GM12878 (cell line): ENCODE data around the gene TMEM181. TPM values are rescaled to one million over a fixed set of nuclear protein-coding genes. Genes with fewer than 3 reads are reported as not detected.

ENCODE experiments used
- ATAC-seq: fragments of 200-7000 bp; cut with Tn5 transposase; 3 replicates; pipeline ENCODE4 v1.9.1; 2020; ENCODE audit warnings: mild to moderate bottlenecking, moderate library complexity
- BruUV-seq: library from RNA; stranded (reverse); fragments of 400-500 nt; replicated peaks from 2 replicates; lab custom pipeline; 2021; lab: Mats Ljungman, UMichigan
- CTCF ChIA-PET: fragments of 300-600 bp; sonication (Branson Sonifier 250); formaldehyde crosslinking; extraction: SDS; loops from one replicate; lab custom pipeline; 2021; ENCODE audit warnings: inconsistent platforms; lab: Yijun Ruan, JAX
- POLR2A ChIA-PET: fragments of 350-600 bp; formaldehyde crosslinking; extraction: SDS; loops from one replicate; lab custom pipeline; 2021; ENCODE audit warnings: inconsistent platforms; lab: Charles Lee
- RAD21 ChIA-PET: fragments of 300-600 bp; sonication (Branson Sonifier 250); formaldehyde crosslinking; loops from one replicate; lab custom pipeline; 2023; ENCODE audit warnings: antibody characterized with exemption; ENCODE audit not compliant: unreplicated experiment; lab: Charles Lee
- SMC1A ChIA-PET: fragments of 300-600 bp; sonication (Branson Sonifier 250); formaldehyde crosslinking; loops from one replicate; lab custom pipeline; 2023; ENCODE audit not compliant: unreplicated experiment, uncharacterized antibody; lab: Charles Lee
- DNase-seq: peaks from one replicate; pipeline ENCODE4 v3.0.0-alpha.2; 2011; ENCODE audit warnings: low read depth, low spot score
- FAIRE-seq: peaks from 3 replicates; lab custom pipeline; 2011; peaks lifted over from hg19 to GRCh38; lab: Jason Lieb, UNC
- H2AFZ ChIP-seq: 2 replicates; pipeline ENCODE4 v1.6.0; 2011; ENCODE audit warnings: low read depth, low read length, control low read depth; ENCODE audit not compliant: control insufficient read depth
- H3K27ac ChIP-seq: 2 replicates; pipeline ENCODE4 v1.5.1; 2011; ENCODE audit warnings: control low read depth; ENCODE audit not compliant: control insufficient read depth, insufficient read depth
- H3K27me3 ChIP-seq, 2 experiments: replicated peaks in 1 of 2; 2 replicates each; pipeline versions ENCODE4 v1.6.0 to v1.6.1; 2011; ENCODE audit warnings: low read length in 1 of 2; ENCODE audit not compliant: control insufficient read depth in 2 of 2, insufficient read depth in 2 of 2
- H3K36me3 ChIP-seq, 2 experiments: 2 replicates each; pipeline ENCODE4 v1.5.1; 2011; ENCODE audit warnings: low read length in 1 of 2; ENCODE audit not compliant: control insufficient read depth in 2 of 2, insufficient read depth in 2 of 2
- H3K4me1 ChIP-seq: 2 replicates; pipeline ENCODE4 v1.6.1; 2011; ENCODE audit warnings: mild to moderate bottlenecking, low read length, moderate library complexity, mixed read lengths; ENCODE audit not compliant: control insufficient read depth, insufficient read depth
- H3K4me2 ChIP-seq: 2 replicates; pipeline ENCODE4 v1.6.0; 2011; ENCODE audit warnings: control low read depth; ENCODE audit not compliant: control insufficient read depth, insufficient read depth
- H3K4me3 ChIP-seq: fragments of 200-600 bp; sonication (generic); 2 replicates; pipeline ENCODE4 v1.5.1; 2016
- H3K79me2 ChIP-seq: 2 replicates; pipeline ENCODE4 v1.6.0; 2011; ENCODE audit warnings: low read length; ENCODE audit not compliant: control insufficient read depth, insufficient read depth
- H3K9ac ChIP-seq: 2 replicates; pipeline ENCODE4 v1.8.0; 2011; ENCODE audit warnings: low read length, control low read depth, mixed read lengths; ENCODE audit not compliant: control insufficient read depth, insufficient read depth
- H3K9me3 ChIP-seq: replicated peaks from 3 replicates; pipeline ENCODE4 v1.5.1; 2011; ENCODE audit warnings: mild to moderate bottlenecking, low read length; ENCODE audit not compliant: control insufficient read depth, insufficient read depth
- H4K20me1 ChIP-seq: 2 replicates; pipeline ENCODE4 v1.6.0; 2011; ENCODE audit not compliant: control insufficient read depth, insufficient read depth
- DPF2 ChIP-seq: fragments of 450-650 bp; IDR thresholded peaks from 2 replicates; pipeline ENCODE4 v1.6.1; 2017; ENCODE audit warnings: mild to moderate bottlenecking
- IRF4 ChIP-seq: IDR thresholded peaks from 2 replicates; pipeline ENCODE4 v1.6.1; 2011; ENCODE audit warnings: low read depth, low read length
- JUNB ChIP-seq: IDR thresholded peaks from 2 replicates; pipeline ENCODE4 v1.6.1; 2016; ENCODE audit warnings: antibody characterized with exemption, mild to moderate bottlenecking
- RBBP5 ChIP-seq: fragments of 200-600 bp; sonication (generic); conservative IDR thresholded peaks from 2 replicates; pipeline ENCODE4 v1.6.1; 2016
- RFX5 ChIP-seq: IDR thresholded peaks from 2 replicates; pipeline ENCODE4 v1.6.1; 2011; ENCODE audit warnings: low read depth, low read length, improper control_type of control experiment
- SREBF2 ChIP-seq: IDR thresholded peaks from 2 replicates; pipeline ENCODE4 v1.6.1; 2012; ENCODE audit warnings: mild to moderate bottlenecking, low read length
- ZNF217 ChIP-seq: fragments of 450-650 bp; IDR thresholded peaks from 2 replicates; pipeline ENCODE4 v1.6.1; 2017; ENCODE audit warnings: antibody characterized with exemption, mild to moderate bottlenecking
- WGBS: methylation state at CpG from one replicate; pipeline ENCODE4 v1.1.6; 2016; ENCODE audit warnings: low lambda C conversion rate; ENCODE audit not compliant: insufficient replicate concordance, insufficient coverage; ENCODE audit errors: missing lambda C conversion rate; 5-methylcytosine and 5-hydroxymethylcytosine counted together
- in situ Hi-C: fragments of 300-500 bp; cut with MboI; formaldehyde crosslinking; loops from 9 replicates; pipeline ENCODE4 v1.14.3; 2018; ENCODE audit warnings: mixed read lengths
- intact Hi-C: fragments of 100-400 bp; cut with micrococcal nuclease; formaldehyde crosslinking; loops from one replicate; pipeline ENCODE4 v1.14.2; 2022; ENCODE audit not compliant: unreplicated experiment
- polyA plus RNA-seq, 11 experiments: library from polyadenylated mRNA; depleted of rRNA in 4 of 11; unstranded in 6 of 11; stranded (reverse) in 5 of 11; fragments of >200 nt; fragmentation: Nextera tagmentation in 4 of 11; fragmentation: Illumina TruSeq in 1 of 11; extraction: Ambion mirVana in 4 of 11; extraction: Trizol in 1 of 11; gene quantifications; 1 replicate in 1 of 11; 2 replicates in 10 of 11; pipeline versions ENCODE4 v1.2.1 to v1.2.3, GENCODE V29; 2011 to 2016; ENCODE audit warnings: inconsistent platforms in 2 of 11, missing spikeins in 2 of 11, low read depth in 1 of 11
- total RNA-seq, 4 experiments: library from RNA; depleted of rRNA in 3 of 4; stranded (reverse); fragments of >200 nt in 3 of 4; fragmentation: Illumina TruSeq in 1 of 4; extraction: Trizol in 1 of 4; gene quantifications; 2 replicates each; pipeline versions ENCODE4 v1.2.1 to v1.2.3, GENCODE V29; 2013 to 2021
- TF ChIP-seq, protein P1 (sequence below): fragments of 450-650 bp; formaldehyde crosslinking; IDR thresholded peaks from 2 replicates; pipeline ENCODE4 v1.4.0; 2020; ENCODE audit warnings: mild to moderate bottlenecking, moderate library complexity
- TF ChIP-seq, protein P2 (sequence below): fragments of 450-650 bp; IDR thresholded peaks from 2 replicates; pipeline ENCODE4 v1.6.1; 2016; ENCODE audit warnings: mild to moderate bottlenecking, moderate library complexity, borderline replicate concordance

TMEM181 gene
- total and polyA plus RNA-seq, 10 of the 15 experiments (the other 5 are each of a cell fraction or from before 2014, with no cell fraction given) = 1.5 to 7.9 (median 5.2) TPM

DNA sequence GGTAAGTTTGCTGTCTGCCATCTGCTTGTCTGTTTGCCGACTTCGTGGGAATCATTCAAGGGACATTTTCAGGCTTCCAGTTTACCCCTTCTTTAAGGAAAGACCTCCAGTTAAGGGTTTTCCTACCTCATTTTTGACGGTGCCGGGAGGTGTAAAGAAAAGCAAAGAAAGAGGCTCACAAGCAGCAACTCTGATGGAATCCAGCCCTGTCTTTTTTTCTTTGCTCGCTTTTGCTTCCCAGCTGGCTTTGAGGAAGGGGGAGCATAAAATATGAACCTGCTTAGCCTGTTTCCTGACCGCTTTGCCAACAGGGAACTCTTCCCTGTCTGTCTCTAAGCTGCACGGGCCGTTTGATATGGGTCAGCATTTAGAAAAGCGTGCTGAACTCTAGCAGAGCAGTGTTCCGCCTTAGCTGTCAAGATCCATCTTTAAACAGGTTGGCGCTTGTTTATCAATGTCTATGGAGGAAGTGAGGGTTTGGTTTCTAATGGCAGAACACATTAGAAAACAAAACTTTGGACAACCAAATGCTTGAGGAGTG is 103.8 kb downstream of the TMEM181 start:
- DNase-seq = no peak
- Histone ChIP-seq H3K4me2 (no peak overlapping the region), H4K20me1 (no peaks in the 10 kb centered on the region), H3K27ac (no peak overlapping the region), H3K4me1 (peaks cover 21% of the 10 kb centered on the region), H3K4me3 (no peak overlapping the region), H3K36me3 (no peaks in the 10 kb centered on the region; a peak in 2 of 4 replicates), H3K79me2 (no peaks in the 10 kb centered on the region), H3K9me3 (no peaks in the 10 kb centered on the region), H3K27me3 (no peaks in the 10 kb centered on the region), H3K9ac (no peak overlapping the region), H2AFZ (no peak overlapping the region)
- ChIA-PET RAD21 (interaction anchor here (2.1 to 6.4 kb wide), 2 partner anchors 15 to 26 kb away, joined by 9 to 61 read pairs; partner anchors contain the start of gene SYTL3), CTCF (interaction anchor here (0.7 to 8.8 kb wide), 3 partner anchors 28 to 443 kb away, joined by 3 to 140 read pairs (median 8); no protein-coding TSS in a partner anchor), SMC1A (interaction anchor here (7.1 kb wide), 1 partner anchor 28 kb away, joined by 83 read pairs; no protein-coding TSS in a partner anchor), POLR2A (no interaction called here)
- FAIRE-seq = no peak
- TF ChIP-seq ZNF217 (no peak), SREBF2 (no peak)
- BruUV-seq = TSS peak; percentile 14
- intact Hi-C loops (no loop called here), in situ Hi-C loops (no loop called here)
- WGBS = 87% methylated on average over 11 of the region's 11 CpGs
- no peak for ATAC-seq

DNA sequence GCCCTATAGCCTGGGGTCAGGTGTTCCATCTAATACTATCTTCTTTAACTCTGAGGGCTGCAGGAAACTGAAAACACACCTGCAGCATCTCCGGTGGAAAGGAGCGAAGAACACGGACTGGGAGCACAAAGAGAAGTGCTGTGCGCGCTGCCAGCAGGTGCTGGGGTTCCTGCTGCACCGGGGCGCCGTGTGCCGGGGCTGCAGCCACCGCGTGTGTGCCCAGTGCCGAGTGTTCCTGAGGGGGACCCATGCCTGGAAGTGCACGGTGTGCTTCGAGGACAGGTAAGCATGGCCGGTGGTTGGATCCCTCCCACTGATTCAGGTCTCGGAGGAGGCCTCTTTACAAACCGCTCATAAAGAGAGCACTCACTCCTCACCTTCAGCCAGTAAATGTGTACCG is 105.4 kb downstream of the TMEM181 start:
- FAIRE-seq (no peak), ATAC-seq (no peak), DNase-seq (no peak)
- Histone ChIP-seq H3K36me3 (no peaks in the 10 kb centered on the region; a peak in 2 of 4 replicates), H3K79me2 (no peaks in the 10 kb centered on the region), H3K4me2 (no peak overlapping the region), H3K27ac (no peak overlapping the region), H3K4me3 (no peak overlapping the region), H3K9me3 (no peaks in the 10 kb centered on the region), H2AFZ (no peak overlapping the region), H3K4me1 (peaks cover 16% of the 10 kb centered on the region), H4K20me1 (no peaks in the 10 kb centered on the region), H3K27me3 (no peaks in the 10 kb centered on the region), H3K9ac (no peak overlapping the region)
- no TSS peak for BruUV-seq
- POLR2A ChIA-PET = interaction anchor here (2.9 kb wide), 1 partner anchor 16 kb away, joined by 13 read pairs; the partner anchor contains the start of gene SYTL3
- SMC1A ChIA-PET = interaction anchor here (3.2 kb wide), 1 partner anchor 16 kb away, joined by 16 read pairs; the partner anchor contains the start of gene SYTL3
- CTCF ChIA-PET = interaction anchor here (0.9 to 8.8 kb wide), 3 partner anchors 16 to 307 kb away, joined by 3 to 140 read pairs (median 4); partner anchors contain the start of gene SYTL3
- 94% methylated on average over 18 of the region's 18 CpGs for WGBS
- intact Hi-C loops (no loop called here), in situ Hi-C loops (no loop called here)
- RAD21 ChIA-PET = interaction anchor here (1.4 kb wide), 1 partner anchor 16 kb away, joined by 3 read pairs; the partner anchor contains the start of gene SYTL3
- TF ChIP-seq RBBP5 (no peak), IRF4 (no peak), RFX5 (no peak), JUNB (no peak), DPF2 (no peak)
- TF ChIP-seq, protein P1, sequence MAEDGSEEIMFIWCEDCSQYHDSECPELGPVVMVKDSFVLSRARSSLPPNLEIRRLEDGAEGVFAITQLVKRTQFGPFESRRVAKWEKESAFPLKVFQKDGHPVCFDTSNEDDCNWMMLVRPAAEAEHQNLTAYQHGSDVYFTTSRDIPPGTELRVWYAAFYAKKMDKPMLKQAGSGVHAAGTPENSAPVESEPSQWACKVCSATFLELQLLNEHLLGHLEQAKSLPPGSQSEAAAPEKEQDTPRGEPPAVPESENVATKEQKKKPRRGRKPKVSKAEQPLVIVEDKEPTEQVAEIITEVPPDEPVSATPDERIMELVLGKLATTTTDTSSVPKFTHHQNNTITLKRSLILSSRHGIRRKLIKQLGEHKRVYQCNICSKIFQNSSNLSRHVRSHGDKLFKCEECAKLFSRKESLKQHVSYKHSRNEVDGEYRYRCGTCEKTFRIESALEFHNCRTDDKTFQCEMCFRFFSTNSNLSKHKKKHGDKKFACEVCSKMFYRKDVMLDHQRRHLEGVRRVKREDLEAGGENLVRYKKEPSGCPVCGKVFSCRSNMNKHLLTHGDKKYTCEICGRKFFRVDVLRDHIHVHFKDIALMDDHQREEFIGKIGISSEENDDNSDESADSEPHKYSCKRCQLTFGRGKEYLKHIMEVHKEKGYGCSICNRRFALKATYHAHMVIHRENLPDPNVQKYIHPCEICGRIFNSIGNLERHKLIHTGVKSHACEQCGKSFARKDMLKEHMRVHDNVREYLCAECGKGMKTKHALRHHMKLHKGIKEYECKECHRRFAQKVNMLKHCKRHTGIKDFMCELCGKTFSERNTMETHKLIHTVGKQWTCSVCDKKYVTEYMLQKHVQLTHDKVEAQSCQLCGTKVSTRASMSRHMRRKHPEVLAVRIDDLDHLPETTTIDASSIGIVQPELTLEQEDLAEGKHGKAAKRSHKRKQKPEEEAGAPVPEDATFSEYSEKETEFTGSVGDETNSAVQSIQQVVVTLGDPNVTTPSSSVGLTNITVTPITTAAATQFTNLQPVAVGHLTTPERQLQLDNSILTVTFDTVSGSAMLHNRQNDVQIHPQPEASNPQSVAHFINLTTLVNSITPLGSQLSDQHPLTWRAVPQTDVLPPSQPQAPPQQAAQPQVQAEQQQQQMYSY (CRISPR knock-in tag) = no peak
- TF ChIP-seq, protein P2, sequence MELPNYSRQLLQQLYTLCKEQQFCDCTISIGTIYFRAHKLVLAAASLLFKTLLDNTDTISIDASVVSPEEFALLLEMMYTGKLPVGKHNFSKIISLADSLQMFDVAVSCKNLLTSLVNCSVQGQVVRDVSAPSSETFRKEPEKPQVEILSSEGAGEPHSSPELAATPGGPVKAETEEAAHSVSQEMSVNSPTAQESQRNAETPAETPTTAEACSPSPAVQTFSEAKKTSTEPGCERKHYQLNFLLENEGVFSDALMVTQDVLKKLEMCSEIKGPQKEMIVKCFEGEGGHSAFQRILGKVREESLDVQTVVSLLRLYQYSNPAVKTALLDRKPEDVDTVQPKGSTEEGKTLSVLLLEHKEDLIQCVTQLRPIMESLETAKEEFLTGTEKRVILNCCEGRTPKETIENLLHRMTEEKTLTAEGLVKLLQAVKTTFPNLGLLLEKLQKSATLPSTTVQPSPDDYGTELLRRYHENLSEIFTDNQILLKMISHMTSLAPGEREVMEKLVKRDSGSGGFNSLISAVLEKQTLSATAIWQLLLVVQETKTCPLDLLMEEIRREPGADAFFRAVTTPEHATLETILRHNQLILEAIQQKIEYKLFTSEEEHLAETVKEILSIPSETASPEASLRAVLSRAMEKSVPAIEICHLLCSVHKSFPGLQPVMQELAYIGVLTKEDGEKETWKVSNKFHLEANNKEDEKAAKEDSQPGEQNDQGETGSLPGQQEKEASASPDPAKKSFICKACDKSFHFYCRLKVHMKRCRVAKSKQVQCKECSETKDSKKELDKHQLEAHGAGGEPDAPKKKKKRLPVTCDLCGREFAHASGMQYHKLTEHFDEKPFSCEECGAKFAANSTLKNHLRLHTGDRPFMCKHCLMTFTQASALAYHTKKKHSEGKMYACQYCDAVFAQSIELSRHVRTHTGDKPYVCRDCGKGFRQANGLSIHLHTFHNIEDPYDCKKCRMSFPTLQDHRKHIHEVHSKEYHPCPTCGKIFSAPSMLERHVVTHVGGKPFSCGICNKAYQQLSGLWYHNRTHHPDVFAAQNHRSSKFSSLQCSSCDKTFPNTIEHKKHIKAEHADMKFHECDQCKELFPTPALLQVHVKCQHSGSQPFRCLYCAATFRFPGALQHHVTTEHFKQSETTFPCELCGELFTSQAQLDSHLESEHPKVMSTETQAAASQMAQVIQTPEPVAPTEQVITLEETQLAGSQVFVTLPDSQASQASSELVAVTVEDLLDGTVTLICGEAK = no peak
